ENCODE data around the gene TOB1.

TOB1 gene

GRCh38 chr17:50843150-50843905 lies 22.8 kb downstream of the TOB1 start:
- FAIRE-seq: no peak

- no peak for FAIRE-seq
Measured at GRCh38 chr17:50842506-50843149, 23.5 kb downstream of the TOB1 start.

- no peak for FAIRE-seq
Measured at GRCh38 chr17:50841949-50842354, 24.2 kb downstream of the TOB1 start.

- no peak for FAIRE-seq
Measured at GRCh38 chr17:50841277-50841948, 24.7 kb downstream of the TOB1 start.

GRCh38 chr17:50840311-50840851 lies 25.8 kb downstream of the TOB1 start:
- FAIRE-seq: no peak

- no peak for FAIRE-seq
Measured at GRCh38 chr17:50839591-50840310, 26.4 kb downstream of the TOB1 start.

GRCh38 chr17:50837980-50838954 lies 27.9 kb downstream of the TOB1 start:
- FAIRE-seq: no peak

- FAIRE-seq: no peak
Measured at GRCh38 chr17:50837286-50837979, 28.7 kb downstream of the TOB1 start.

GRCh38 chr17:50836826-50837225 lies 29.3 kb downstream of the TOB1 start:
- no peak for FAIRE-seq

GRCh38 chr17:50835301-50836234 lies 30.6 kb downstream of the TOB1 start, which contains the start of gene WFIKKN2:
WFIKKN2 (plus strand) TSS chr17:50835586; CDS start chr17:50835938, 352 bp downstream.
- no peak for FAIRE-seq

GRCh38 chr17:50834429-50835300 lies 31.5 kb downstream of the TOB1 start:
- no peak for FAIRE-seq

- FAIRE-seq: no peak
Measured at GRCh38 chr17:50833510-50834428, 32.4 kb downstream of the TOB1 start.

- FAIRE-seq: no peak
Measured at GRCh38 chr17:50832864-50833381, 33.2 kb downstream of the TOB1 start.

GRCh38 chr17:50832267-50832863 lies 33.8 kb downstream of the TOB1 start:
- no peak for FAIRE-seq

- no peak for FAIRE-seq
Measured at GRCh38 chr17:50831471-50831928, 34.7 kb downstream of the TOB1 start.

GRCh38 chr17:50830994-50831393 lies 35.2 kb downstream of the TOB1 start:
- FAIRE-seq: no peak

- no peak for FAIRE-seq
Measured at GRCh38 chr17:50830352-50830751, 35.8 kb downstream of the TOB1 start.
